ENCODE measurements around the gene AFAP1L1.

AFAP1L1 gene

DNA sequence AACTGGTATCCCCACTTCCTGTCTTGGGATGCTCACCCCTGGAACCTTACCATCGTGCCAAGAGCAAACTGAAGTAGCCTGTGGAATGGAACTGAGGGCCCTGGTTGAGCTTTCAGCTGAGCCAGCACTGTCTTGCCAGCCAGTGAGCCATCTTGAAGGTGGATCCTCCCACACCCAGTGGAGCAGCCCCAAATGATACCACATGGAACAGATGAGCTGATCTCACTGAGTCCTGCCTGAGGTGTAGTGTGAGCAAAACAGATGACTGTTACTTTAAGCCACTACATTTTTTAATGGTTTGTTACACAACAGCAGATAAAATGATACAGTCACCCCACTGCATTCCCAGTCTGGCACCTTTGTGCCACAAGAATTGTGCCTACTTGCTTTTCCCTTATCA, 84.0 kb downstream of the AFAP1L1 start:
- no peak for DNase-seq

DNA sequence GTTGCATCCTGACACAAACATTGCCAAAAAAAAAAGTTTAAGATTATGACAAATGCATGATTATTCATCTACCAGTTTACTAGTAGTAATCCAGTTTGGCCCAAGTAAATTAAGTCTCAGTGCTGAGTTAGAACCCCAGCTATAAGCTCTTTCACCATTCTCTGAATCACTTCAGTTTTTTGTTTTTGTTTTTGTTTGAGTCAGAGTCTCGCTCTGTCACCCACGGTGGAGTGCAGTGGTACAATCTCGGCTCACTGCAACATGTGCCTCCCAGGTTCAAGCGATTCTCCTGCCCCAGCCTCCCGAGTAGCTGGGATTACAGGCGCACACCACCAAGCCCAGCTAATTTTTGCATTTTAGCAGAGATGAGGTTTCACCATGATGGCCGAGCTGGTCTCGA, 84.7 kb downstream of the AFAP1L1 start:
- no peak for DNase-seq

DNA sequence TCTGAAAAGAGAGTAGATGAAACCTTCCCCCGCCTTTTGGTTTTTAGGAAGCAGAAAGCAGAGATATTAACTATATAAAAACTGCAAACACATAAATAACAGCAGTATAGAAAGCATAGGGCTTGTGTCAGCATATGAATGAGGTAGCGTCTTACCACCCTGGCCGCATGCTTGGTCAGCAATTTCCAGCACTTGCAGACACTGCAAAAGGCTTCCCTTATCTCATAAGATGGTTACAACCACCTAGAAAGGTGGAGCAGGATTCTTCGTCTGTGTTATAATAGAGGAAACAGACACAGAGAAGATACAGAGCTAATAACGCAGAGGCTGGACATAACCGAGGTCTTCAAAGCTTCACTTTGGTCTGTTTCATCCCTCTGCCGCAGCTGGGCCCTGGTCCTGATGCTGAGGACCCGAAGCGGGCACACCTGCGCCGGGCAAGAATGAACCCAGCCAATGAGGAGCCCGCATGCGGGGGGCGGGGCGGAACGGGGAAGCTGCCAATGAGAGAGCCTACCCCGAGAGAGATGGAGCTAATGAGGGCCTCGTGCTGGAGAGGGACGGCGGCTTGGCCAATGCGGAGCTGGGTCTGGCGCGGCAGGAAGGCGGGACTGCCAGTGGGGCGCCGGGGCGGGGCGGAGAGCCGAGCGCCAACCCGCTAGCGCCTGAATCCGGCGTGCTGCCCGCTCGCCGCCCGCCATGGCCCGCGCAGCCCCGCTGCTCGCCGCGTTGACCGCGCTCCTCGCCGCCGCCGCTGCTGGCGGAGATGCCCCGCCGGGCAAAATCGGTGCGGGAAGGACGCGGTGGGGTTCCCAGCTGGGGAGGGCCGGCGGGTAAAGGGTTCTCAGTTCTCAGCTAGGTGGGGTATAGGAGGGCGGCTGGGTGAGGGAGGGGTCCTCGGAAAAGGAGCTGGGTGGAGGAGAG, 86.0 kb downstream of the AFAP1L1 start, which contains the start of gene PCYOX1L:
Gene PCYOX1L (plus strand): TSS at position 677 of the 924 bp plus-strand sequence. CDS start 23 bp downstream, at position 700.
- peak; percentile 86 for DNase-seq

- no peak for DNase-seq
Measured at GRCh38 chr5:149358294-149358651, 86.6 kb downstream of the AFAP1L1 start.

DNA sequence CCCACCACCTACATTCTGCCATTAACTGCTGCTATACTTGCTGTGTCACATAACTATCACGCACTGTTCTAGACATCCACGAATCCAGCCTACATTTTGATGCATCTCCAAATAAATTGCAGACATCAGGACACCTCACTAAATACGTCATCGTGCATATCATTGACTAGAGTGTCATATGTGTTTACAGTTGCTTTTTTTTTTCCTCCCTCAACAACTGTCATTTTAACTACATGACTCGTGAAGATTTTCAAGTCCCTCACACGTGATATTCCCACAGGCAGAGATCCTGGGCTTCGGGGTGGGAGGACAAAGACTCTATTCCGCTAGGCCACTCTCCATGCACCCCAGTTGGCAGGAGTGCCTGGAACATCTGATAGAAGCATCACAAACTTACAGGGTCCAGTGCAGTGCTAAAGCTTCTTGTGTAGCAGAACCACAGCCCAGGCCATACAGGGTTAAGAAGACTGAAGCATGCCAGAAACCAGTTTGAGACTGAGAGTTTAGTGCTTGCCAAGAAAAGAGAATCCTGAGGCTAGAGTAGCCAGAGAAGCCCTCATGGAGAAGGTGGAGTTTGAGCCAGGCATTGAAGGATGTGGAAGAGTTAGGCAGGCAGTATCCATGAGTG, 87.3 kb downstream of the AFAP1L1 start:
- no peak for DNase-seq

GRCh38 chr5:149360272-149360671, 88.6 kb downstream of the AFAP1L1 start:
- DNase-seq, result no peak

- DNase-seq, result no peak
Measured at GRCh38 chr5:149362541-149362940, 90.9 kb downstream of the AFAP1L1 start.

DNA sequence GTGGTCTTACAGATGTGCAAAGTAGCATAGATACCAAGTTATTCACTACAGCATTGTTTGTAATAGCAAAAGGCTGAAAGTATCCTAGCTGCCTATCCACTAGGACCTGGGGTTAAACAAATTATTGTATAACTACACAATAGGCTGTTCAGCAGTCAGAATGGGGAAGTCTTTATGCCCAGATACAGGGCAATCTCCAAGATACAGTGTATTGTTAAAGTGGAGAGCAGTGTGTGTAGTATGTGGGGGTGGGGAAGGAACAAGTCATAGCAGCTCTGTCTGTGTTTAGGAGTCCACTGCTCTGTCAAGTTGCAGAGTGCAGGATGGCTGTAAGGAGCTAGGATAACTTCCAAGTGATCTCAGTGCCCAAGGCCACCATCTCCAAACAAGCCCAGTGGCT, 91.7 kb downstream of the AFAP1L1 start:
- DNase-seq, result no peak

GRCh38 chr5:149363936-149364335, 92.3 kb downstream of the AFAP1L1 start:
- no peak for DNase-seq

DNA sequence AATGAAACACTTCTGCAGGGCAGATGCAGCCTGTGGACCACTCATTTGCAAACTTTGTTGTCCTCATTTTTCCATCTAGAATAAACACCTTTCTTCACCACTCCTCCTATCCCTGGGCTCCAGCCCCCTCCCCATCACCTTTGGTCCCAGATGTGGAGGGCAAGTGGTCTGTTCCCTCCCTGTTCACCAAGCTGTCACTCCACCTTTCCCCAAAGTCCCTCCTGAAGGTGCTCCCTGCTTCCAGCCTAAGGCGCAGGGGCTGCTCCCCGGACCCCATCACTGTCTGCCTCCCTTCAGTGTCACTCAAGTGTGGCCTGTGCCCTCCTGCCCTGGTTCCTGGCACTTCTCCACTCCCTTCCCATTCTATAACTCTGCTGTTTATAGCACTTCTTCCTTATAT, 93.1 kb downstream of the AFAP1L1 start:
- DNase-seq, result no peak

GRCh38 chr5:149365418-149365817, 93.8 kb downstream of the AFAP1L1 start:
- no peak for DNase-seq

- DNase-seq, result no peak
Measured at GRCh38 chr5:149366169-149366729, 94.6 kb downstream of the AFAP1L1 start.

DNA sequence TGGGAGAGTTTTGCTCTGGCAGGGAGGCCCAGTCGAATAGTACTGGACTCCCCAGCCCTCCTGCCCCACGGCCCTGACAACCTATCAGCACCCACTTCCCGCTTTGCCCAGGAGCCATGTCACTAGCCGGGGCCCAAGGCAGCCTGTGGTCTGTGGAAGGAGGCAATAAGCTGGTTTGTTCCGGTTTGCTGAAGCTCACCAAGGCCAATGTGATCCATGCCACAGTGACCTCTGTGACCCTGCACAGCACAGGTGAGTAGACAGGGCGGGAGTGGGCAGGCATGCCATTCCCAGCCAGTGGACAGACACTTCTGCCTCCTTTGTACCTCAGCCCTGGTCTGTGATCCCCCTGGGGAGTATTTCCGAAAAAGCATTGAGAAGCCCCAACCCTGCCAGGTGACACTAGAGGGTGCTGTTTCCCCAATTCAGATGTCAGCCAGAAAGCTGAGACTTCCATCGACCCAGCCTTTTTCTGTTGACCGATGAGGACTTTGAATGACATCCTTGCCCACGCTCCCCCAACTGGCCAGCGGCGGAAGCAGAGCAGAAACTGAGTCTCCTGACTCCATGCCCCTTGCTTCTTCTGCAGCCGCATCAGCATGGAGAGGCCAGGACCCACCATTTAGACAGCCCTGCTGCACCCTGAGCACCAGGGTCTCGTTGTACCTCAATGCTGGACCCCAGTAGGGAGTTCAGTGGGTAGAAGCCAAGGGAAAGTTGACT, 95.8 kb downstream of the AFAP1L1 start:
- DNase-seq, result peak; percentile 37

- DNase-seq, result no peak
Measured at GRCh38 chr5:149367972-149368645, 96.5 kb downstream of the AFAP1L1 start.

DNA sequence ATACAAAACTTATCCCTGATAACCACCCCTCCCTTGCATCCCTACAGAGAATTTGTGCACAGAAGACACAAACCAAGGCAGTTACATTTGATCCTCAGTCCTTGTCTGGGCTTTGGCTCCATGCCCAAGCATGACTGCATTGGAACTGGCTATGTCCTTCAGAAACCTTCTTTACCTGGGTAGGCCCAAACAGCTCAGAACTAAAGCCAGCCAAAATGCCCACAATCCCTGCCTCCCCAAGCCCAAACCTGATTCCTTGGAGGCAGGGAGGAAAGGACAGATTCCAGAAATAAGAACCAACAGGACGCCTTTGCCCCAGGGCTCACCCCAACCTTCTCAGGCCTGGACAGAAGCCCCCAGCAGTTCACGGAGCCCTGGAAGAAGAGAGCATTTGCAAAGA, 99.2 kb downstream of the AFAP1L1 start:
- DNase-seq, result no peak

GRCh38 chr5:149371296-149371962, 99.8 kb downstream of the AFAP1L1 start:
- peak; percentile 16 for DNase-seq

DNA sequence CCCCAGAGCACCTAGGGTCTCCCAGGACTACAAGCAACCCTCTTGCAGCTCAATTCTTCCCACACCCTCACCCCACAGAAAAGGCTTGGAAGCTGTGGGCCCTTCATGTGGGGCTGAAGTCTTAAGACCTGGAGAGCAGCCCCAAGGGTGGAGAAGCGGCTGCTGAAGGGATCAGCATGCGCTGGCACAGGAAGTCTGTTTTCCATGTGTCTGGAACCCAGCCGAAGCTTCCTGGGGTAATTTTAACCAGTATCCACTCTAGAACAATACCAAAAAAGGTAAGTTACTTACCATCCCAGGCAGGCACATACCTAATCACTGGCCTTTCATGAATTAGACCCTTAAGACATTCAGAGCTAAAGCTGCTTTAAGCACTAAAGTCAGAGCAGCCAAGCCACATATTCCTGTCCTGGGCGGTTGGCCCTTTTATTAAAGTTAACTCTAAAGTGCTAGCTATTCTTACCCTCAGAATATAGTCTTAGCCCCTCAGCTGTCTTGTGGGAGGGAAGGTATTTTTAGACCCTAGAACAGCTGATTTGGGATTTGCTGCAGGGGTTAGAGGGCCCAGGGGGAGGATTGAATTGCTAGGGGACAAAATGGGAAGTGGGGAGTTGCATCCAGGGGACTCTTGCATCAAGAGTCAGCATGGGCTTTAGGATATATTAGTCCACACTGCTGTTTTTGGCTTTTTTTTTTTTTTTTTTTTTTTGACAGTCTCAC, 100.6 kb downstream of the AFAP1L1 start:
- no peak for DNase-seq

- no peak for DNase-seq
Measured at GRCh38 chr5:149372932-149373331, 101.3 kb downstream of the AFAP1L1 start.

DNA sequence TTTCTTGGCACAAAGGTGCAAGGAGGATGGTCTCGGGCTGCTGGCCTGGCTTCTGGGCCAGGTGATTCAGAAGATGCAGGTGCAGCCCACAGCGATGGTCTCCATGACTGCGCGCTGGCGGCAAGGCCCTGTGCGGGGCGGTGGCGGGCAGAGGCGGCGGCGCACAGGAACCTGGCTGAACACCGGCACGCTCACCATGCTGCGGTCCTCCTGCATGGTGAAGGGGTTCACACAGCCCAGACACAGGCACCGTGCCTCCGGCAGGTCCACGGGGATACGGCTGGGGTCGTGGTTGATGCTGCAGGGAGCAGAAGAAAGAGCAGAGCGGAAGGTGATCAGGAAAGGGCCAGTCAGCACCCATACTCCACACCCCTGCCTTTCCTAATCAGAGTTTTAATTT, 102.6 kb downstream of the AFAP1L1 start:
- DNase-seq, result no peak

- no peak for DNase-seq
Measured at GRCh38 chr5:149374801-149375200, 103.1 kb downstream of the AFAP1L1 start.

DNA sequence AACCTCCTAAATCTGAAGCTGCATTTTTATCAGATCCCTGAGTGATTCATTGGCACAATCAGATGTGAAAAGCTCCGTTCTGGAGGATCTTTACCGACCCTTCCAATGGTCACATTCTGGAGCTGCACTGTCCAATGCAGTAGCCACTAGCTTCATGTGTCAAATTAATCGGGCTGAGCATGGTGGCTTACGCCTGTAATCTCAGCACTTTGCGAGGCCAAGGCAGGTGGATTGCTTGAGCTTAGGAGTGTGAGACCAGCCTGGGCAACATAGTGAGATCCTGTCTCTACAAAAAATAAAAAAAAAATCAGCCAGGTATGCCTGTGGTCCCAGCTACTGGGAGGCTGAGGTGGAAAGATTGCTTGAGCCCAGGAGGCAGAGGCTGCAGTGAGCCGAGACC, 103.8 kb downstream of the AFAP1L1 start:
- no peak for DNase-seq

All from NCI-H2227 treated with DMSO at 0.1 percent for 48 hours (cell line).